ENCODE data around the gene IFNAR1.
A peak's percentile ranks its signal among the peaks of the same experiment; 100 is the strongest.

GRCh38 chr21:33383056-33383888, 58.5 kb downstream of the IFNAR1 start:
- no peak for TF ChIP-seq CTCF (IDR thresholded peaks at IDR 0.05; ENCODE audit: extremely low read depth in 1 of 2, insufficient read depth in 1 of 2, low read depth in 1 of 2, low read length in 2 of 2)
- no peak for TF ChIP-seq EZH2 (IDR thresholded peaks at IDR 0.05; ENCODE audit: borderline replicate concordance, low read depth, low read length, severe bottlenecking)
- TF ChIP-seq POLR2A (IDR thresholded peaks at IDR 0.05; ENCODE audit: low read depth, low read length), result peak; percentile 64
- peak; percentile 63 for TF ChIP-seq MAX (IDR thresholded peaks at IDR 0.05; ENCODE audit: insufficient read depth, insufficient read length)
- TF ChIP-seq GATA2 (IDR thresholded peaks at IDR 0.05; ENCODE audit: insufficient read depth, insufficient read length, low read depth, low read length), result no peak
- TF ChIP-seq FOS (IDR thresholded peaks at IDR 0.05; ENCODE audit: borderline replicate concordance, insufficient read depth, low read length), result peak; percentile 73
